ENCODE data around the gene TMCC1.

- TF ChIP-seq CTCF (conservative IDR thresholded peaks at IDR 0.05; ENCODE audit: low read depth, low read length), result no peak
- TF ChIP-seq EZH2phosphoT487 (IDR thresholded peaks at IDR 0.05; ENCODE audit: borderline replicate concordance, low read length), result no peak
- no peak for TF ChIP-seq EZH2 (IDR thresholded peaks at IDR 0.05; ENCODE audit: low read length, unreplicated experiment)
Observed at GRCh38 chr3:129793942-129794310, 99.6 kb downstream of the TMCC1 start.
